ENCODE results near the gene PCYT2.

The PCYT2 gene

DNA sequence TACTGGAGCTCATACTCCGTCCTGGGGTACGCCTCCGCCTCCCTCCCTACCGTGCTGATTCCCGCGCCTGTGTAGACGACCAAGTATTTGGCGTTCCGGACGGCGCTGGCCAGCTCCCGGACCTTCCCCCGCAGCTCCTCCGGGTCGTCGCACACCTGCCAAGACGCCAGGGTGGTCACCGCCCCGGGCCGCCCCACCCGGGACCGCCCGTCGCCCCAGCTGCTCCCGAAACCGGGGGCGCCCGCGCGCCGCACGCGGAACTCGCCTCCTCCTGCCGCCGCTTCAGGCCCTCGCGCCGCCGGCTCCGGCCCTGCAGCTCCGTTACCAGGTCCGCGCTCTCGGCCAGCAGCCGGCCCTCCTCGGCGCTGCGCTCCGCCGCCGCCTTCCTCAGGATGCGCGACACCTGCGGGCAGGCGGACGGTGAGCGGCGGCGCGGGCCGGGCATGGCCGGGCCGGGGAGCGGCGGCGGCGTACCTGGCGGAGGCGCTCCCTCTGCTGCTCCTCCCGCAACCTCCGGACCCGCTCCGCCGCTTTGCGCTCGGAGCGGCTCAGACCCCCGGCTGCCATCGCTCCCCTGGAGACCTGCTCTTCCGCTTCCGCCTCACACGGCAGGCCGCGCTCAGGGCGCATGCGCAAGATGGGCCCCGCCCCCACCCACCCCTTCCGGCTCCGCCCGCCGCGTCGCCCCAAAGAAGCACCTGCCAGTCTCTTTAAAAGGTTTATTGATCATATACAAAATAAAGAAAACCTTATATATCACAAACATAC is 6.5 kb upstream of the PCYT2 start, which contains the start of gene SIRT7:
SIRT7 (minus strand) TSS at position 612 of the 768 bp plus-strand sequence; CDS start at position 567, 45 bp downstream.
- no peaks in the 10 kb centered on the region for H3K27me3 Mint-ChIP-seq
- peak within 1 kb of the TSS; percentile 90 for H3K4me3 Mint-ChIP-seq
- DNase-seq = peak; percentile 84
- peaks cover 49% of the 10 kb centered on the region for H3K36me3 Mint-ChIP-seq
- H3K4me1 Mint-ChIP-seq = peaks cover 45% of the 10 kb centered on the region
- CTCF ChIA-PET = interaction anchor here (0.8 to 1.6 kb wide), 3 partner anchors 10 to 48 kb away, joined by 3 to 8 read pairs (median 3); partner anchors contain the start of genes ALYREF, ANAPC11 and MAFG
- H3K27ac Mint-ChIP-seq = peak within 1 kb of the TSS; percentile 86
- H3K9me3 Mint-ChIP-seq = no peaks in the 10 kb centered on the region

DNA sequence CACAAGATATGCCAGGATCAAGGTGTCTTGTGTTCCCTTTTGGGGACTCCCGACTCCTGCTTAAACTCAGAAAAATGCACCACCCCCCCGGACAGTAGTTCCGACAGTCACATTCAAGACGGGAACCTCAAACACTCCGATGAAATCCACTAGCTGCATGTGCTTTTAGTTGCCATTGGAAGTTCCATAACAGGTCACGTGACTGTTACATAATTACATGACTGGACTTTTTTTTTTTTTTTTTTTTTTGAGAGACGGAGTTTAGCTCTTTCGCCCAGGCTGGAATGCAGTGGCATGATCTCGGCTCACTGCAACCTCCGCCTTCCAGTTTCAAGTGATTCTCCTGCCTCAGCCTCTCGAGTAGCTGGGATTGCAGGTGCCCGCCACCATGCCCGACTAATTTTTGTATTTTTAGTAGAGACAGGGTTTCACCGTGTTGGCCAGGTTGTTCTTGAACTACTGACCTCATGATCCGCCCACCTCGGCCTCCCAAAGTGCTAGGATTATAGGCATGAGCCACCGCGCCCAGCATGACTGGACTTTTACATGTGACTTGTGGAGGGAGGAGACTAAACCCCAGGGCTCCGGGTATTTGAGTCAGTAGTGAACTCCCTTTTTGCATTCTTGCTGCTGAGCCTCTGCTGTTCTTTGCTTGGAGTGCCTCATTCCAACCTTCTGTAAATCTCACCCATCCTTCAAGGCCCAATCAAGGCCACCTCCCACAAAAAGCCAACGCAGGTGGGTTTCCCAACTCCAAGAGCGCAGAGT is 5.2 kb upstream of the PCYT2 start:
- Mint-ChIP-seq H3K27ac (peak overlapping the region; percentile 46), H3K4me1 (peaks cover 49% of the 10 kb centered on the region), H3K36me3 (peaks cover 52% of the 10 kb centered on the region), H3K27me3 (no peaks in the 10 kb centered on the region), H3K4me3 (peak overlapping the region; percentile 90), H3K9me3 (no peaks in the 10 kb centered on the region)
- DNase-seq = no peak
- CTCF ChIA-PET = interaction anchor here (1.6 kb wide), 1 partner anchor 11 kb away, joined by 8 read pairs; the partner anchor contains the start of gene MAFG

DNA sequence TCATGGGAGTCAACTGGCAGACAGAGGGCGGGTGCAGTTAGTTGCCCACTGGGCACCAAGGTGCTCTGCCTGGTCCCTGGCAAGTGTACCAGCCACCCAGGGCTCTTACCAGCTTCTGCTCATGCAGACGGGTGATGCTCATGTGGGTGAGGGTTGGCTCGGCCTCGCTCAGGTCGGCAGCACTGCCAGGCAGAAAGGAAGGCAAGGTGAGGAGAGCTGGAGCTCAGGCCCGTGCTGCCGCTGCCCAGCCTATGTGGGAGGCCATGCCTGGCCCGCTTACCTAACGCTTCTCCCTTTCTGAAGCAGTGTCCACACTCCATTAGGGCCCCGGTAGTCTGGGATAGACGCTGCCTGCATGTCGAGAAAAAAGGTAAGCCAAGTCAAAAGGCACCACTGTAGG is 4.1 kb upstream of the PCYT2 start:
- no peaks in the 10 kb centered on the region for H3K27me3 Mint-ChIP-seq
- peaks cover 48% of the 10 kb centered on the region for H3K36me3 Mint-ChIP-seq
- no peaks in the 10 kb centered on the region for H3K9me3 Mint-ChIP-seq
- no peak overlapping the region for H3K4me3 Mint-ChIP-seq
- DNase-seq = no peak
- H3K4me1 Mint-ChIP-seq = peaks cover 48% of the 10 kb centered on the region
- H3K27ac Mint-ChIP-seq = no peak overlapping the region
- CTCF ChIA-PET = no interaction called here

DNA sequence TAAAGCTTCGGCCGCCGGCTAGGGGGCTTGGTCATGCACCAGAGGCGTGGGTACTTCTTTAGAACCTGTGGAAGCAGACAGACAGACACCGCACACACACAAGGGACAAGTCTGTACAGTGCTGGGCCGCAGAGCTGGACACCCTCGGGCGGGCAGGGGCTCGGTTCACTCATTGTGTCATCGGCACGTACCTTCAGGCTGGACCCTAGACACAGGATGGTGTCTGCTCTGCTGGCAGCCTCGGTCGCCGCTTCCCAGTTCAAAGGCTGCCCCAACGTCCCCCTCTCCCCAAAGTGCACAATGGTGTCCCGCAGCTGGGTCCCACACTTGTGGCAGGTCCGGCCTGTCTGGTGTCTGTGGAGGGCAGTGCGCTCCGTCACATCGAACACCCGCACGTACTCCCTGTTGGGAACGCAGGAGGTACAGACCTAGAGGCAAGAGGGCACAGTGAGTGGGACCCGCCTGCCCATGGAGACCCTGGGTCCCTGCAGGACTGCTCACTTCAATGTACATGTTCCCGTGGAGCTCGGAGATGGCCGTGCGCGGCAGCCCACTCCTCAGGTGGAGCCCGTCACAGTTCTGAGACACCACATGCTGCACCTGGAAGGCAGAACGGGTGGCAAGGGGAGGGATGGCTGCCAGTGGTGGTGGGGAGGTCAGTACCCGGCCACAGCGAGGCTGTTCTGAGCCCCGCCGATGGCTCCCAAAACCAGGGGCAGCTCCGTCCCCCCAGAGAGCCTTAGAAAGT is 3.1 kb upstream of the PCYT2 start:
- Mint-ChIP-seq H3K36me3 (peaks cover 46% of the 10 kb centered on the region), H3K27ac (no peak overlapping the region), H3K4me1 (peaks cover 51% of the 10 kb centered on the region), H3K4me3 (no peak overlapping the region), H3K9me3 (no peaks in the 10 kb centered on the region), H3K27me3 (no peaks in the 10 kb centered on the region)
- no peak for DNase-seq
- CTCF ChIA-PET = no interaction called here

DNA sequence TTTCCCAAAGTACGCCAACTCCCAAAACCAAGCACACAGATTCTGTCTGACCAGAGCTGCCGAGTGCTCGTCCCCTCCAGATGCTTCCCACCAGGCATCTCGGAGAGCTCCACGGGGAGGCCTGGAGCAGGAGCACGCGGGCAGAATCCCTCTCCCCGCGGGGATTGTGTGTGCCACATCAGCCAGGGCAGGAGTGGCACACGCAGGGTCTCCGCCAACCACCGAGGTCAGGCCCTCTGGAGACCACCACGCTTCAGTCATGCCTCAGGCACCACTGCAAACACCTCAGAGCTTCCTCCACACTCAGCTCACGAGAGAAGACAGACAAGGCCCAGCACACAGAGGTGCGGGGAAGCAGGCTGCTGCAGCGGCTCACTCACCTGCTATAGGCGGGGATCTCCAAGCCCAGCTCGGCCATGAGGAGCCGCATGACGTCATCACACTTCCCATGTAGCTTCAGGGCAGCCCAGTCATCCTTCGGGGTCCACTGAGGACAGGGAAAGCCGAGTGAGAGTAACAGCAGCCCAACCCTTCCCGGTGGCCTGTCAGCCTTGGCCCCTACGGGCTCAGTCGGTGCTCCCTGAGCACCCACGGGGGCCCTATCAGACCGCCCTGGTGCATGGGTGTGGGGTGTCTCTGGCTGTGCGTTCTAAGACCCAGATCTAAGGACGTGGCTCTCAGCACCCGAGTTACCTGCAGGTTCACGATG is 2.3 kb upstream of the PCYT2 start:
- H3K27ac Mint-ChIP-seq = no peak overlapping the region
- H3K4me1 Mint-ChIP-seq = peaks cover 44% of the 10 kb centered on the region
- no peak for DNase-seq
- peaks cover 41% of the 10 kb centered on the region for H3K36me3 Mint-ChIP-seq
- H3K4me3 Mint-ChIP-seq = no peak overlapping the region
- H3K9me3 Mint-ChIP-seq = no peaks in the 10 kb centered on the region
- H3K27me3 Mint-ChIP-seq = no peaks in the 10 kb centered on the region
- CTCF ChIA-PET = no interaction called here

DNA sequence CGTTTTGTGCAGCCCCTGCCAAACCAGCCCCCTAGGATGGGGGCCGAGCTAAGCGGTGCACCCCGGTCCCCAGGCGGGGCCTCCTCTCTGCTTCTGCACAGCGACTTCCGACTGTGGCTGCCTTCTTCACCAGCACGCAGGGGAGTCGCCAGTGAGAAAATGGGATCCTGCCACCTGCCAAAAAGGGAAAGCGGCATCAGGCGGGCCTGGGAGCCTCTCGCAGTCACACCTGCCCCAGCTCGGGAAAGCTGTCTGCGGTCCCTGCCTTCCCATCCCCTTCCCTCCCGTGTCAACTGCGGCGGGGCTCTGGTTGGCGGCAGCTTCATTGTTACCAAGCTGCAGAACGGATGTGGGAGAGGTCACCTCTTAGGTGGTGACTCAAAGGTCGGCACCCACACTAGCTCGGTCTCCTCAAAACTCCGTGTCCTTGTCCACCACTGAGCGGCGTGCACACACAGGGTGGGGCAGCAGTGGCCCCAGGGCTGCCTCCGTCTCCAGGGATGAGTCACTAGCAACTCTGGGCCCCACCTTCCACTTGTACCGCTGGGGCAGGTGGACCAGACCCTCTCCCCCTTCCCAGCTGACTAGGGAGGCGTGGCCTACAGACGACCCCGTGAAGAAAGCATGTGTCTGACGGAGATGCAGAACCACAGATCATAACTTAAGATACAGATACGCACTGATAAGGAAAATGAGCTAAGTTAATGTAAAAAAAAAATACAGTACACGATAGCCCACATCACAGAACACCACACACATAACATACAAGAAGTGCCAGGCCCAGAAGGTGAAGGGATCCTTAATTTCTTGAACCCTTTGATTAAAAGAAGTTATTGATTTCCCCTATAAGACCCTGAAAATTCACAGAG is 1.5 kb upstream of the PCYT2 start:
- H3K27me3 Mint-ChIP-seq = no peaks in the 10 kb centered on the region
- CTCF ChIA-PET = no interaction called here
- peaks cover 37% of the 10 kb centered on the region for H3K4me1 Mint-ChIP-seq
- no peaks in the 10 kb centered on the region for H3K9me3 Mint-ChIP-seq
- peaks cover 46% of the 10 kb centered on the region for H3K36me3 Mint-ChIP-seq
- no peak for DNase-seq
- peak overlapping the region; percentile 2 for H3K4me3 Mint-ChIP-seq
- H3K27ac Mint-ChIP-seq = peak overlapping the region; percentile 55

DNA sequence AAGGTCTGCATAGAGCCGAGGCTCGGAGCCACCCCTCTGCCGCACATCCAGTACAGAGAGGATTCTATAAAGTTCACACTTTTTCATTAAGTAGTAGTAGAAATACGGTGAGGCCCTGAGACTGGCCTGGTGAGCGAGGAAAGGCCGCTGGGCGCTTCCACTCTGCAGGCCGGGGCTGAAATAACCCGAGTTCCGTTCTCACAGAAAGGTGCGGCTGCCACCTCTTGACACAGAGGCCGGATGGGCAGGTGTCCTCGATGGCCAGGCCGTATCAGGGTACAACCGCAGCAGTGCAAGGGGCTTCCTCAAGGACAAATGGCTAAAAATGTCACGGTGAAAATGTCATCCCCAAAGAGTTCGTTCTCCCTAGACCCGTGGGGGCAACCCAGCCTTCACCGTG is 770 bp upstream of the PCYT2 start:
- no peaks in the 10 kb centered on the region for H3K27me3 Mint-ChIP-seq
- peaks cover 32% of the 10 kb centered on the region for H3K4me1 Mint-ChIP-seq
- DNase-seq = no peak
- CTCF ChIA-PET = no interaction called here
- no peak overlapping the region for H3K27ac Mint-ChIP-seq
- no peaks in the 10 kb centered on the region for H3K9me3 Mint-ChIP-seq
- H3K36me3 Mint-ChIP-seq = peaks cover 42% of the 10 kb centered on the region
- H3K4me3 Mint-ChIP-seq = peak overlapping the region; percentile 66

DNA sequence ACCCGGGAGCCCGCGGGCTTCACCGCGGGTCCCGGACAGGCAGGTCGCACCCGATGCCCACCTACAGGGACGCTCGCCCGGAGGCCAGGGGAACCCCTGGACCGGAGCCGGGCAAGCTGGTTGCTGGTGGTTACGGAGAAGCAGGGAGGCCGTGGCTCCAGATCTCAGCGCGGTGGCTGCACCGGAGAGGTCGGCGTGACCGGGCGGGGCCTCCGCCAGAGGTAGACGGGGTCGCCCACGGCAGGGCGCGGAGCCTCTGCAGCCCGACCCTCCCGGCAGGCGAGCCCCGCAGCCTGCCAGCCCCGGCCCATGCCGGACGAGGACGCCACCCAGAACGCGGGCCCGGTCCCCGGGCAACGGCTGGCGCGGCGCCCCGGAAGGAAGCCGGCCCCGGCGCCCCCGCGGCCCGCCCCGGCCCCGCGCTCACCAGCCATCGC is 341 bp downstream of the PCYT2 start:
- H3K27me3 Mint-ChIP-seq = no peaks in the 10 kb centered on the region
- peaks cover 21% of the 10 kb centered on the region for H3K4me1 Mint-ChIP-seq
- DNase-seq = no peak
- H3K36me3 Mint-ChIP-seq = peaks cover 40% of the 10 kb centered on the region
- peak overlapping the region; percentile 81 for H3K27ac Mint-ChIP-seq
- CTCF ChIA-PET = no interaction called here
- no peaks in the 10 kb centered on the region for H3K9me3 Mint-ChIP-seq
- H3K4me3 Mint-ChIP-seq = peak overlapping the region; percentile 90

DNA sequence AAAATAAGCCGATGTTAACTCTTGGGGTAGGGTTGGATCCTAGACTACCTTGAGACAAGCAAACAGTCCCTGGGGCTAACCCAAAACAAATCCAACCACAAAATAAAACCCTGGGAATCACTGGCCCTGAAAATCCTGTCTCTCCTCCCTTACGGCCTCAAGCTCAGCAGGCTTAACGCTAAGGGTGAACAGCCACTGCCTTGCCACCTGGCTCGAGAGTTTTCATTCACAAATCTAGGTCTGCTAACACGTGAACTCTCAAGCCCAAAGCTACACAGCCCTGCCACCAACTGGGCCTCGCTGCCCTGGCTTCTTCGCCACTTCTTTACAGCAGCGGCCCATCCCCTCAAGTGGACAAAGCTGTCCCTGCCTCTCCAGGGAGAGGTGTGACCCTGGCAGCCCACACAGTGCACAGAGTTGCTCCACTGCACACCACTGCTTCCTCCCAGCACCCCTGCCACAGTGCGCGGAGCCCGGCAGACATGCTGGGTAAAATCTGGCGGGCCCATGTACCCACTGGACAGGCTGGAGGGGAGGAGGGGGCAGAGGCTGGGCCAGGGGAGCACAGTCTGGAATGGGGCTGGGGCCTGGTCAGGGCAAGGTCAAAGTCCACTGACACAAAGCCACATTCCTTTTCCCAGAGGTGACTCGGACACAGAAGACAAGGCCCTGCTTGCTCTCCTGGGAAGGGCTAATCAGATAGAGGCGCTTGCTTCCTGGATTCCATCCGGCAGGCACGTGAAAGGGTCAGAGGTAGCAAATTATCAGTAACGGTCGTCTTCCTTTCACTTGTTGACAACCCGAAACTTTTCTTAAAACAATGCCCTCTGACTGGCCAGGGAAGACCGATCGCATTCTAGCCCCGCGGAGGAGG is 996 bp downstream of the PCYT2 start:
- Mint-ChIP-seq H3K4me1 (peaks cover 19% of the 10 kb centered on the region), H3K27ac (peak overlapping the region; percentile 81), H3K9me3 (no peaks in the 10 kb centered on the region), H3K36me3 (peaks cover 36% of the 10 kb centered on the region), H3K4me3 (peak overlapping the region; percentile 90), H3K27me3 (no peaks in the 10 kb centered on the region)
- CTCF ChIA-PET = no interaction called here
- DNase-seq = no peak

DNA sequence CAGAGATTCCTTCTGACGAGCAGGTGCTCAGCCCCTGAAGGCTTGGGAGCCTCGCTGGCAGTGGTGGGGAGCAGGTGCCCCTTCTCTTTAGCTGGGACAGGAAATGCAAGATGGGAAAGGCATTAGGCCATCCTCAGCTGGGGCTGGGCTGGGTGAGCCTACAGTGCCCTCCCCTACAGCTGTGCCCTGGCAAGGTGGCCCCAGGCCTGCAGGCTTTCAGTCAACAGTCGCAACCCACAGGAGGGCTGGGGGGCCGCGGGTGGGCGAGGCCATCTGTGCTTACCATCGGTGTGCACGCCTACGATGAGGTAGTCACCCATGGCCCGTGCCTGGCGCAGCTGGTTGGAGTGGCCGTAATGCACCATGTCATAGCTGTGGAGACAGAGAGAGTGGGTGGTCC is 2.0 kb downstream of the PCYT2 start:
- no peaks in the 10 kb centered on the region for H3K9me3 Mint-ChIP-seq
- no peaks in the 10 kb centered on the region for H3K27me3 Mint-ChIP-seq
- CTCF ChIA-PET = no interaction called here
- DNase-seq = no peak
- H3K27ac Mint-ChIP-seq = no peak overlapping the region
- peaks cover 29% of the 10 kb centered on the region for H3K36me3 Mint-ChIP-seq
- peaks cover 17% of the 10 kb centered on the region for H3K4me1 Mint-ChIP-seq
- peak overlapping the region; percentile 90 for H3K4me3 Mint-ChIP-seq

DNA sequence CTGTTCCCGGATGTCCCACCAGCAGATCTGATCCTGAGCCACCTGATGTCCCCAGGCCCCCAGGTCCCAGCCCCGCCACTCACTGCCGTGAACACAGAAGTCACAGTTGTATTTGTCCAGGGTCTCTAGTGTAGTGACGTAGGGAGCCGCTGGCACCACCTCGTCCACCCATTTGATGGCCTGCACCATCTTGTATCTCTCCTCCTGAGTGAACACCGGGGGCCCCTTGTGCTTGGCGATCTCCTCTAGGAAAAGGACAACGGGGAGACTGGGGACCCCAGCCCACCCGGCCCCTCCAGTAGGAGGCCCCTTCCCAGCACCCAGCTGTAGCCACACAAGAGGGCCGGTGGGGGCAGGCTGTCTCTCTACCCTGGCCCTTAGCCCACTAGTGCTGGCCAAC is 2.4 kb downstream of the PCYT2 start:
- Mint-ChIP-seq H3K9me3 (no peaks in the 10 kb centered on the region), H3K36me3 (peaks cover 28% of the 10 kb centered on the region), H3K4me3 (no peak overlapping the region), H3K27me3 (peaks cover 3% of the 10 kb centered on the region), H3K27ac (no peak overlapping the region), H3K4me1 (peaks cover 17% of the 10 kb centered on the region)
- CTCF ChIA-PET = no interaction called here
- no peak for DNase-seq

All from activated naive CD4-positive, alpha-beta T cell treated with anti-CD3 and anti-CD28 coated beads, Interleukin-2, amount 10 ng/mL, durations not matched to agents 7 days and 5 days (primary cell).